ENCODE results near the gene SLC9A9. TPM values are rescaled to one million over a fixed set of nuclear protein-coding genes. Genes with fewer than 3 reads are reported as not detected.

The SLC9A9 gene
- total and polyA plus RNA-seq, 9 of the 15 experiments (the other 6 are each of a cell fraction or from before 2014, with no cell fraction given): 0.03 to 0.13 TPM; not detected in 7

DNA sequence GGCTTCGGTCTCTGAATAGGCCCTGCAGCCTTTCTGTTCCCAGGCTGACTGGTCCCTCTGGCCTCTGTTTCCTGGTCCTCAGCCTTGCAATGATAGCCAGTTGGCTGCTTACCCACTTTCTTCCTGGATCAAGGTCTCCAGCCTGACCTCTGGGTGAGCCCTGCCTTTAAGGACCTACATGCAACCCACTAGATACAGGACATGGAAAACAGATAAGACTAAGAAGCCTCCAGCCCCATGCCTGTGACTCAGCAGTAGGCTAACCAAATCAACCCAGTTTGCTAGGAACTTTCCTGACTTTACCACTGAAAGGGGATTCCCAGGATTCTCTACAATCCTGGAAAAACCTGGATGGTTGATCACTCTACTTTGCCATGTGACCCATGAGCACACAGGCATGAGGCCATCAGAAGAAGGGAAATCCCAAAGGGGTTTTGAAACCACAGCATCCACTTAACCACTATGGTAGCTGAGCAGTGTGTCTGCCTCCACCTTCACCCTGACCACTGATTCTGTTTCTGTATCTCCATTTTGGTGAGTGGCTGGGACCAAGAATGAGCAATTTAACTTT, 540.6 kb downstream of the SLC9A9 start (continued):
- no peak for TF ChIP-seq ATF1 (CRISPR knock-in tag; IDR thresholded peaks at IDR 0.05)
- TF ChIP-seq ATF1 (tag; IDR thresholded peaks at IDR 0.05): peak; percentile 34; the same call in 1 of the 2 replicates
- TF ChIP-seq, protein P1, sequence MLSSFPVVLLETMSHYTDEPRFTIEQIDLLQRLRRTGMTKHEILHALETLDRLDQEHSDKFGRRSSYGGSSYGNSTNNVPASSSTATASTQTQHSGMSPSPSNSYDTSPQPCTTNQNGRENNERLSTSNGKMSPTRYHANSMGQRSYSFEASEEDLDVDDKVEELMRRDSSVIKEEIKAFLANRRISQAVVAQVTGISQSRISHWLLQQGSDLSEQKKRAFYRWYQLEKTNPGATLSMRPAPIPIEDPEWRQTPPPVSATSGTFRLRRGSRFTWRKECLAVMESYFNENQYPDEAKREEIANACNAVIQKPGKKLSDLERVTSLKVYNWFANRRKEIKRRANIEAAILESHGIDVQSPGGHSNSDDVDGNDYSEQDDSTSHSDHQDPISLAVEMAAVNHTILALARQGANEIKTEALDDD (IDR thresholded peaks at IDR 0.05): peak; percentile 96
- TF ChIP-seq, protein P2, sequence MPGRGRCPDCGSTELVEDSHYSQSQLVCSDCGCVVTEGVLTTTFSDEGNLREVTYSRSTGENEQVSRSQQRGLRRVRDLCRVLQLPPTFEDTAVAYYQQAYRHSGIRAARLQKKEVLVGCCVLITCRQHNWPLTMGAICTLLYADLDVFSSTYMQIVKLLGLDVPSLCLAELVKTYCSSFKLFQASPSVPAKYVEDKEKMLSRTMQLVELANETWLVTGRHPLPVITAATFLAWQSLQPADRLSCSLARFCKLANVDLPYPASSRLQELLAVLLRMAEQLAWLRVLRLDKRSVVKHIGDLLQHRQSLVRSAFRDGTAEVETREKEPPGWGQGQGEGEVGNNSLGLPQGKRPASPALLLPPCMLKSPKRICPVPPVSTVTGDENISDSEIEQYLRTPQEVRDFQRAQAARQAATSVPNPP (IDR thresholded peaks at IDR 0.05; ENCODE audit: borderline replicate concordance, insufficient read depth, insufficient read length): no peak
- peak; percentile 93 for TF ChIP-seq DPF2 (IDR thresholded peaks at IDR 0.05)
- TF ChIP-seq XRCC5 (IDR thresholded peaks at IDR 0.05; ENCODE audit: low read depth, low read length): no peak
- TF ChIP-seq, protein P3, sequence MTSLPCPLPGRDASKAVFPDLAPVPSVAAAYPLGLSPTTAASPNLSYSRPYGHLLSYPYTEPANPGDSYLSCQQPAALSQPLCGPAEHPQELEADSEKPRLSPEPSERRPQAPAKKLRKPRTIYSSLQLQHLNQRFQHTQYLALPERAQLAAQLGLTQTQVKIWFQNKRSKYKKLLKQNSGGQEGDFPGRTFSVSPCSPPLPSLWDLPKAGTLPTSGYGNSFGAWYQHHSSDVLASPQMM (CRISPR knock-in tag; IDR thresholded peaks at IDR 0.05): no peak
- TF ChIP-seq, protein P4, sequence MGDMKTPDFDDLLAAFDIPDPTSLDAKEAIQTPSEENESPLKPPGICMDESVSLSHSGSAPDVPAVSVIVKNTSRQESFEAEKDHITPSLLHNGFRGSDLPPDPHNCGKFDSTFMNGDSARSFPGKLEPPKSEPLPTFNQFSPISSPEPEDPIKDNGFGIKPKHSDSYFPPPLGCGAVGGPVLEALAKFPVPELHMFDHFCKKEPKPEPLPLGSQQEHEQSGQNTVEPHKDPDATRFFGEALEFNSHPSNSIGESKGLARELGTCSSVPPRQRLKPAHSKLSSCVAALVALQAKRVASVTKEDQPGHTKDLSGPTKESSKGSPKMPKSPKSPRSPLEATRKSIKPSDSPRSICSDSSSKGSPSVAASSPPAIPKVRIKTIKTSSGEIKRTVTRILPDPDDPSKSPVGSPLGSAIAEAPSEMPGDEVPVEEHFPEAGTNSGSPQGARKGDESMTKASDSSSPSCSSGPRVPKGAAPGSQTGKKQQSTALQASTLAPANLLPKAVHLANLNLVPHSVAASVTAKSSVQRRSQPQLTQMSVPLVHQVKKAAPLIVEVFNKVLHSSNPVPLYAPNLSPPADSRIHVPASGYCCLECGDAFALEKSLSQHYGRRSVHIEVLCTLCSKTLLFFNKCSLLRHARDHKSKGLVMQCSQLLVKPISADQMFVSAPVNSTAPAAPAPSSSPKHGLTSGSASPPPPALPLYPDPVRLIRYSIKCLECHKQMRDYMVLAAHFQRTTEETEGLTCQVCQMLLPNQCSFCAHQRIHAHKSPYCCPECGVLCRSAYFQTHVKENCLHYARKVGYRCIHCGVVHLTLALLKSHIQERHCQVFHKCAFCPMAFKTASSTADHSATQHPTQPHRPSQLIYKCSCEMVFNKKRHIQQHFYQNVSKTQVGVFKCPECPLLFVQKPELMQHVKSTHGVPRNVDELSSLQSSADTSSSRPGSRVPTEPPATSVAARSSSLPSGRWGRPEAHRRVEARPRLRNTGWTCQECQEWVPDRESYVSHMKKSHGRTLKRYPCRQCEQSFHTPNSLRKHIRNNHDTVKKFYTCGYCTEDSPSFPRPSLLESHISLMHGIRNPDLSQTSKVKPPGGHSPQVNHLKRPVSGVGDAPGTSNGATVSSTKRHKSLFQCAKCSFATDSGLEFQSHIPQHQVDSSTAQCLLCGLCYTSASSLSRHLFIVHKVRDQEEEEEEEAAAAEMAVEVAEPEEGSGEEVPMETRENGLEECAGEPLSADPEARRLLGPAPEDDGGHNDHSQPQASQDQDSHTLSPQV (IDR thresholded peaks at IDR 0.05): peak; percentile 97
- TF ChIP-seq, protein P5, sequence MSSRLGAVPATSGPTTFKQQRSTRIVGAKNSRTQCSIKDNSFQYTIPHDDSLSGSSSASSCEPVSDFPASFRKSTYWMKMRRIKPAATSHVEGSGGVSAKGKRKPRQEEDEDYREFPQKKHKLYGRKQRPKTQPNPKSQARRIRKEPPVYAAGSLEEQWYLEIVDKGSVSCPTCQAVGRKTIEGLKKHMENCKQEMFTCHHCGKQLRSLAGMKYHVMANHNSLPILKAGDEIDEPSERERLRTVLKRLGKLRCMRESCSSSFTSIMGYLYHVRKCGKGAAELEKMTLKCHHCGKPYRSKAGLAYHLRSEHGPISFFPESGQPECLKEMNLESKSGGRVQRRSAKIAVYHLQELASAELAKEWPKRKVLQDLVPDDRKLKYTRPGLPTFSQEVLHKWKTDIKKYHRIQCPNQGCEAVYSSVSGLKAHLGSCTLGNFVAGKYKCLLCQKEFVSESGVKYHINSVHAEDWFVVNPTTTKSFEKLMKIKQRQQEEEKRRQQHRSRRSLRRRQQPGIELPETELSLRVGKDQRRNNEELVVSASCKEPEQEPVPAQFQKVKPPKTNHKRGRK (tag; IDR thresholded peaks at IDR 0.05): no peak
- TF ChIP-seq ZNF551 (CRISPR knock-in tag; IDR thresholded peaks at IDR 0.05): no peak
- TF ChIP-seq PHB2 (IDR thresholded peaks at IDR 0.05; ENCODE audit: low read depth): no peak
- TF ChIP-seq GATAD2B (IDR thresholded peaks at IDR 0.05; ENCODE audit: borderline replicate concordance): peak; percentile 49; the same call in 1 of the 2 replicates
- no peak for TF ChIP-seq ZNF232 (CRISPR knock-in tag; IDR thresholded peaks at IDR 0.05)
- TF ChIP-seq KAT7 (CRISPR knock-in tag; IDR thresholded peaks at IDR 0.05; ENCODE audit: borderline replicate concordance): no peak
- TF ChIP-seq KLF10 (CRISPR knock-in tag; IDR thresholded peaks at IDR 0.05): no peak
- TF ChIP-seq, protein P6, sequence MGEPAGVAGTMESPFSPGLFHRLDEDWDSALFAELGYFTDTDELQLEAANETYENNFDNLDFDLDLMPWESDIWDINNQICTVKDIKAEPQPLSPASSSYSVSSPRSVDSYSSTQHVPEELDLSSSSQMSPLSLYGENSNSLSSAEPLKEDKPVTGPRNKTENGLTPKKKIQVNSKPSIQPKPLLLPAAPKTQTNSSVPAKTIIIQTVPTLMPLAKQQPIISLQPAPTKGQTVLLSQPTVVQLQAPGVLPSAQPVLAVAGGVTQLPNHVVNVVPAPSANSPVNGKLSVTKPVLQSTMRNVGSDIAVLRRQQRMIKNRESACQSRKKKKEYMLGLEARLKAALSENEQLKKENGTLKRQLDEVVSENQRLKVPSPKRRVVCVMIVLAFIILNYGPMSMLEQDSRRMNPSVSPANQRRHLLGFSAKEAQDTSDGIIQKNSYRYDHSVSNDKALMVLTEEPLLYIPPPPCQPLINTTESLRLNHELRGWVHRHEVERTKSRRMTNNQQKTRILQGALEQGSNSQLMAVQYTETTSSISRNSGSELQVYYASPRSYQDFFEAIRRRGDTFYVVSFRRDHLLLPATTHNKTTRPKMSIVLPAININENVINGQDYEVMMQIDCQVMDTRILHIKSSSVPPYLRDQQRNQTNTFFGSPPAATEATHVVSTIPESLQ (CRISPR knock-in tag; IDR thresholded peaks at IDR 0.05): no peak
- no peak for TF ChIP-seq HIVEP1 (CRISPR knock-in tag; IDR thresholded peaks at IDR 0.05)
- TF ChIP-seq PHB (CRISPR knock-in tag; IDR thresholded peaks at IDR 0.05): no peak
- no peak for TF ChIP-seq SRSF3 (IDR thresholded peaks at IDR 0.05; ENCODE audit: insufficient read depth, low read length)
